GM13977 (cell line): Measurements from ENCODE around the gene KMT2A.
"Not testable (repeated sequence)": the region's sequence is repeated elsewhere in the genome, so short reads cannot be mapped to it uniquely, and the experiment has no call there.

Experiments
- DNase-seq: peaks from one replicate; pipeline ENCODE4 v3.0.0; 2012; ENCODE audit warnings: low spot score
- CTCF ChIP-seq: IDR thresholded peaks from 2 replicates; pipeline ENCODE4 v1.5.1; 2012; ENCODE audit warnings: mild to moderate bottlenecking, control low read depth; ENCODE audit not compliant: insufficient read depth; ENCODE audit errors: extremely low read depth, missing control alignments
- in situ Hi-C: fragments of 300-500 bp; cut with MboI; formaldehyde crosslinking; loops from one replicate; pipeline ENCODE4 v1.12.0; 2022; ENCODE audit warnings: low sequenced_read_pairs, low pct_unique_long_range_greater_than_20kb, mixed read lengths, inconsistent platforms; ENCODE audit not compliant: unreplicated experiment

KMT2A gene

GRCh38 chr11:118415739-118416068 is 20.6 kb upstream of the KMT2A start:
- no peak for DNase-seq
- in situ Hi-C loops, result no loop called here
- TF ChIP-seq CTCF, result no peak

GRCh38 chr11:118416900-118417299 is 19.4 kb upstream of the KMT2A start:
- DNase-seq, in situ Hi-C loops: not testable (repeated sequence)

- no peak for DNase-seq
- in situ Hi-C loops, result no loop called here
- TF ChIP-seq CTCF, result no peak
These were observed 18.5 kb upstream of the KMT2A start for GRCh38 chr11:118417801-118418200.

- no peak for TF ChIP-seq CTCF
- DNase-seq, result no peak
- in situ Hi-C loops, result no loop called here
These were observed 17.5 kb upstream of the KMT2A start for GRCh38 chr11:118418766-118419165.

GRCh38 chr11:118427707-118428106 is 8.6 kb upstream of the KMT2A start:
- in situ Hi-C loops, result no loop called here
- no peak for DNase-seq
- TF ChIP-seq CTCF, result no peak

- no peak for DNase-seq
- in situ Hi-C loops, result no loop called here
- no peak for TF ChIP-seq CTCF
These were observed 5.3 kb upstream of the KMT2A start for GRCh38 chr11:118430956-118431355.

GRCh38 chr11:118434123-118434552 is 2.2 kb upstream of the KMT2A start:
- in situ Hi-C loops, result no loop called here
- DNase-seq, result no peak
- no peak for TF ChIP-seq CTCF
